Activated B cell treated with CpG ODN at 0.5 μM for 24 hours (primary cell): ENCODE results near the gene SPSB1. TPM values are rescaled to one million over a fixed set of nuclear protein-coding genes. Genes with fewer than 3 reads are reported as not detected.

Source experiments
- ATAC-seq: fragments of 200-7000 bp; cut with Tn5 transposase; one replicate; pipeline ENCODE4 v1.10.0; 2021; ENCODE audit warnings: low read depth, mild to moderate bottlenecking, moderate library complexity
- CTCF ChIA-PET: fragments of 350-600 bp; sonication (Branson Sonifier 250); formaldehyde crosslinking; loops from one replicate; lab custom pipeline; 2021; ENCODE audit warnings: antibody characterized with exemption; lab: Charles Lee
- POLR2A ChIA-PET: fragments of 350-600 bp; sonication (Branson Sonifier 250); formaldehyde crosslinking; loops from one replicate; lab custom pipeline; 2021; ENCODE audit warnings: antibody characterized with exemption; lab: Charles Lee
- DNase-seq: peaks from one replicate; pipeline ENCODE4 v3.0.0; 2022
- H3K27ac Mint-ChIP-seq: one replicate; pipeline ENCODE4 v1.8.0; 2020; ENCODE audit warnings: mixed read lengths
- H3K27me3 Mint-ChIP-seq: one replicate; pipeline ENCODE4 v1.8.0; 2021; ENCODE audit warnings: mixed read lengths
- H3K36me3 Mint-ChIP-seq: one replicate; pipeline ENCODE4 v1.8.0; 2021; ENCODE audit warnings: low read depth, mixed read lengths
- H3K4me1 Mint-ChIP-seq: one replicate; pipeline ENCODE4 v1.8.0; 2021; ENCODE audit warnings: mixed read lengths
- H3K4me3 Mint-ChIP-seq: one replicate; pipeline ENCODE4 v1.8.0; 2020; ENCODE audit warnings: mild to moderate bottlenecking, mixed read lengths
- H3K9me3 Mint-ChIP-seq: one replicate; pipeline ENCODE4 v1.8.0; 2020; ENCODE audit warnings: mixed read lengths
- intact Hi-C: fragments of 100-400 bp; cut with micrococcal nuclease; formaldehyde crosslinking; loops from one replicate; pipeline ENCODE4 v1.15.1; 2024
- total RNA-seq: library from RNA; stranded (reverse); gene quantifications from 2 replicates; pipeline ENCODE4 v1.2.3, GENCODE V29; 2022
- TF ChIP-seq, protein P1 (sequence below): fragments of 200-600 bp; IDR thresholded peaks from one replicate; pipeline ENCODE4 v1.8.0; 2022; ENCODE audit warnings: antibody characterized with exemption, mild to moderate bottlenecking

SPSB1 gene
- total RNA-seq, 1 donor from 2014 or later = 6.1 TPM

DNA sequence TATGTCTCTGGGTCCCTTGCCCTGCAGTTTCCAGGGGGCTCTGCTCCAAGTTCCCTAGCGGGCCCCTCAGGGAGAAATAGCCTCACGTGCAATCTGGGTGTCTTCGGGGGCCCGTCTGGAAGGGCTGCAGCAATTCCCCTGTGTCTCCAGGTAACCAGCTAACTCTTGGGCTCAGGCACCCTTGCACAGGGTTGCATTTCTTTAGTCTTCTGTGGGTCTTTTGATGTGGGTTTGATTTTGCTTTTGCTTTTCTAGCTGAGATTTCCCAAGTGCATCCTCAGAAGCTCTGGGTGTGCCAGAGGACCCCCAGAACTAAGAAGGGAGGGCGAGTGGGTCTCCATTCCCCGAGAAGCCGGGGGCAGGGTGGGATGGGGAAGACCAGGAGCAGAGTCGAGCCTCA lies 75.7 kb downstream of the SPSB1 start:
- POLR2A ChIA-PET = interaction anchor here (0.6 to 0.8 kb wide), 2 partner anchors 79 to 492 kb away, joined by 3 to 9 read pairs; no protein-coding TSS in a partner anchor
- no peak for ATAC-seq
- no peak for DNase-seq

DNA sequence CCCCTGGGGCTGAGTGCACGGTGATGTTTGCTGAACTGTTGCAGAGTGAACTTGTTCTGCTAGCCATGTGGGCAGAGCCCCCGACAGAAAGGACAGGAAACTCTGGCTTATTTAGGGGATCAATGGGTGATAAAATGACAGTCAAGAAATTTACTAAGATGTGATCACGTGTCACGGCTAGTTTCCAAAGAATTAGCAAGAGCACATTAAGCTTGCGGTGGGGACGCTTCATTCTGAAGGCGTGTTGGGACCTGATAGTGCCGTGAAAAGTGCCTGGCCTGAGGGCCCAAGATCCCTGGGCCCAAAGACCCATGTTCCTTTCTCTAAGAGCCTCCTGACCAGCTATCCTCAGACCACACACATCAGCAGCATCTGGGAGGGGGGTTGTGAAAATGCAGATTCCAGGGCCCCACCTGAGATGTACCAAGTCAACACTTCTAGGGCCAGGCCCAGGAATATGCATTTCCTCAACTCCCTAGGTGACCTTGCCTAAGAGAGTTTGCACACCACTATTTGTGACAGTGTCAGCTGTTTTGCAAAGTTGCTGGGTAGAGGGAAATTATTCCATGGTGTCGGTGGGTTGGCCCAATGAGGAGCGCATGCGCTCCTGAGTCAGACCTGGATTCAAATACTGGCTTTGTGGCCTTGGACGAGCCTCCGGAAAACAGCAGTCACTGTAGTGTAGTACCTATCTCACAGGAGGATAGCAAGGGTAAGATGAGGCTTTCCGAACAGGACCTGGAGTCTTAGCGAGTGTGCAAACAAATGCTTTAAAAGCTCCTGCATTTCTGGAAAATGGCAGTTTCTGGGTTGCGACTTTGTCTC lies 77.5 kb downstream of the SPSB1 start:
- POLR2A ChIA-PET = no interaction called here
- DNase-seq (no peak), ATAC-seq (no peak)
- intact Hi-C loops = no loop called here
- Mint-ChIP-seq H3K27ac (no peak overlapping the region), H3K27me3 (no peaks in the 10 kb centered on the region), H3K4me1 (peaks cover 4% of the 10 kb centered on the region), H3K4me3 (no peak overlapping the region), H3K36me3 (peaks cover 7% of the 10 kb centered on the region), H3K9me3 (no peaks in the 10 kb centered on the region)
- TF ChIP-seq, protein P1, sequence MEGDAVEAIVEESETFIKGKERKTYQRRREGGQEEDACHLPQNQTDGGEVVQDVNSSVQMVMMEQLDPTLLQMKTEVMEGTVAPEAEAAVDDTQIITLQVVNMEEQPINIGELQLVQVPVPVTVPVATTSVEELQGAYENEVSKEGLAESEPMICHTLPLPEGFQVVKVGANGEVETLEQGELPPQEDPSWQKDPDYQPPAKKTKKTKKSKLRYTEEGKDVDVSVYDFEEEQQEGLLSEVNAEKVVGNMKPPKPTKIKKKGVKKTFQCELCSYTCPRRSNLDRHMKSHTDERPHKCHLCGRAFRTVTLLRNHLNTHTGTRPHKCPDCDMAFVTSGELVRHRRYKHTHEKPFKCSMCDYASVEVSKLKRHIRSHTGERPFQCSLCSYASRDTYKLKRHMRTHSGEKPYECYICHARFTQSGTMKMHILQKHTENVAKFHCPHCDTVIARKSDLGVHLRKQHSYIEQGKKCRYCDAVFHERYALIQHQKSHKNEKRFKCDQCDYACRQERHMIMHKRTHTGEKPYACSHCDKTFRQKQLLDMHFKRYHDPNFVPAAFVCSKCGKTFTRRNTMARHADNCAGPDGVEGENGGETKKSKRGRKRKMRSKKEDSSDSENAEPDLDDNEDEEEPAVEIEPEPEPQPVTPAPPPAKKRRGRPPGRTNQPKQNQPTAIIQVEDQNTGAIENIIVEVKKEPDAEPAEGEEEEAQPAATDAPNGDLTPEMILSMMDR = no peak
- CTCF ChIA-PET = no interaction called here

More for the DNA sequence above, 75.7 kb downstream of the SPSB1 start:
- intact Hi-C loops = no loop called here
- TF ChIP-seq, protein P1 = no peak
- CTCF ChIA-PET = no interaction called here
- Mint-ChIP-seq H3K27ac (no peak overlapping the region), H3K4me3 (no peak overlapping the region), H3K4me1 (peaks cover 5% of the 10 kb centered on the region), H3K27me3 (no peaks in the 10 kb centered on the region), H3K9me3 (no peaks in the 10 kb centered on the region), H3K36me3 (peaks cover 7% of the 10 kb centered on the region)

DNA sequence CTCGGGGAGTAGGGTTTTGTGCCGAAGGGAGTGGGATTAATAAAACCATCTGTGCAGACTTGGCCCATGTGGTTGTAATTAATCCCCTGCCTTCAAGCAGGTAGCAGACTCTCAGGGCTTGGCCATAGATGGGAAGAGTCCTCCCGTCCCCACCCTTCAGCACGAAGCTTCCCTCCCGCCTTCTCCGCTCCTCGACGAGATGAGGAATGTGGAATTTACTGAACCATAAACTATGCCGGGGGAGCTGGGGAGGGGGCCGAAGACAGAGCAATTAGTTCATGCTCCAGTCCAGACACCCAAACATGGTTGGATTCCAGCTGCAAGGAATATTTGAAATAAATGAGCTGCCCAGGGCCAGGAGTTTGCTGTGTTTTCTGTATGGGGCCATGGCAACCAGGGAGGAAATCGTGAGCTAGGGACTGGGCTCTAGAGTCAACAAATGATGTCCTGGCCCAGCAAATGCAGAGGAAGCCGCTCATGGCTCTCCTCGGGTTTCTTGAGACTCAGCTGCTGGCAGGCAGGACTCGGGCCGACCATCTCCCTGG lies 78.8 kb downstream of the SPSB1 start:
- no peaks in the 10 kb centered on the region for H3K9me3 Mint-ChIP-seq
- no peak for ATAC-seq
- H3K27ac Mint-ChIP-seq = no peak overlapping the region
- no peak for DNase-seq
- intact Hi-C loops = no loop called here
- ChIA-PET POLR2A (interaction anchor here (0.6 to 0.7 kb wide), 2 partner anchors 58 to 139 kb away, joined by 6 to 7 read pairs; no protein-coding TSS in a partner anchor), CTCF (no interaction called here)
- no peaks in the 10 kb centered on the region for H3K27me3 Mint-ChIP-seq
- H3K36me3 Mint-ChIP-seq = peaks cover 7% of the 10 kb centered on the region
- no peak overlapping the region for H3K4me3 Mint-ChIP-seq
- TF ChIP-seq, protein P1 = no peak
- H3K4me1 Mint-ChIP-seq = peaks cover 4% of the 10 kb centered on the region

DNA sequence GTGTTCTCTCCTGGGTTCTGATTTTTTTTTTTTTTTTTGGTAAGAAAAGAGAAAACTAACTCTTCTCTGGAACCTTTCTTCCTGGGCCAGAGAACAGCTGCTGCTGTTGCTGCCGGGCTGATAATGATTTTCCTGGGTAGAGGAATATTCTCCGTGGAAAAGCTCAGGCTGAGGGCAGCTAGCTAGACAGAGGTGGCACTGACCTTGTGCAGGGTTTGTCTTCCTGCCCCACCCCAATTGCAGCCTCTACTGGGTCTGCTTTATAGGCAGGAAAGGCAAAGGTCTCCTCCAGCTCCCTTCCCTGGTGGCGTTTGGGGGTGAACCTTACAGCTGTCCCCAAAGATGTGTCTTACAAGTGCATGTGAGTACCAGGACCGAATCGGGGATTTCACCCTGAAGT lies 79.3 kb downstream of the SPSB1 start:
- H3K9me3 Mint-ChIP-seq = no peaks in the 10 kb centered on the region
- DNase-seq = no peak
- no peak overlapping the region for H3K27ac Mint-ChIP-seq
- H3K4me1 Mint-ChIP-seq = peaks cover 4% of the 10 kb centered on the region
- ATAC-seq = no peak
- ChIA-PET POLR2A (interaction anchor here (0.6 to 0.7 kb wide), 2 partner anchors 57 to 222 kb away, joined by 6 to 7 read pairs; no protein-coding TSS in a partner anchor), CTCF (interaction anchor here (0.6 kb wide), 1 partner anchor 915 kb away, joined by 3 read pairs; no protein-coding TSS in a partner anchor)
- no peaks in the 10 kb centered on the region for H3K27me3 Mint-ChIP-seq
- intact Hi-C loops = no loop called here
- peaks cover 7% of the 10 kb centered on the region for H3K36me3 Mint-ChIP-seq
- TF ChIP-seq, protein P1 = no peak
- H3K4me3 Mint-ChIP-seq = no peak overlapping the region

DNA sequence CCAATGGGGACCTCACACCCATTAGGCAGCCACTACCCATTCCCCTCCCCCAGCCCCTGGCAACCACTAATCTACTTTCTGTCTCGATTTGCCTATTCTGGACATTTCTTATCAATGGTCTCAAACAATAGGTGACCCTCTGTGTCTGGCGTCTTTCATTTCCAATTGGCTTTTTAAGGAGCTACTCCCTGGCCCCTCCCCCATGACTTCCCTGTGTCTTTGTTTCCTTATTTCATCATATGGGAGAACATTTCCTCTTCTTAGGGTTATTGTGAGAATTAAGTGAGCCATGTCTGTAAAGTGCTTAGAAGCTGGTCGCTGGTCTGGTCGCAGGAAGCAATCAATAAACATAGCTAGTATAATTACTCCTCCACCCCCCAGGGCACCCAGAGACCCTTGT lies 80.9 kb downstream of the SPSB1 start:
- TF ChIP-seq, protein P1 = no peak
- peaks cover 4% of the 10 kb centered on the region for H3K4me1 Mint-ChIP-seq
- H3K9me3 Mint-ChIP-seq = no peaks in the 10 kb centered on the region
- H3K27me3 Mint-ChIP-seq = no peaks in the 10 kb centered on the region
- CTCF ChIA-PET = no interaction called here
- no peak for ATAC-seq
- no peak for DNase-seq
- H3K36me3 Mint-ChIP-seq = no peaks in the 10 kb centered on the region
- intact Hi-C loops = no loop called here
- H3K4me3 Mint-ChIP-seq = no peak overlapping the region
- no peak overlapping the region for H3K27ac Mint-ChIP-seq
- POLR2A ChIA-PET = interaction anchor here (0.8 kb wide), 1 partner anchor 496 kb away, joined by 5 read pairs; no protein-coding TSS in a partner anchor
